WTC11 (cell line): ENCODE results near the gene NR1I2.

Experiments
- CTCF ChIP-seq: fragments of 200-600 bp; IDR thresholded peaks from 2 replicates; pipeline ENCODE4 v1.8.0; 2022; ENCODE audit warnings: antibody characterized with exemption
- ZMAT4 ChIP-seq: fragments of 250-450 bp; sonication (Bioruptor Pico); IDR thresholded peaks from 2 replicates; pipeline ENCODE4 v1.9.0; 2021; ENCODE audit warnings: mild to moderate bottlenecking

- no peak for TF ChIP-seq ZMAT4 (CRISPR knock-in tag)
- TF ChIP-seq CTCF: no peak
Observed at GRCh38 chr3:119774444-119774843, 7.5 kb upstream of the NR1I2 start.
